Bronchial epithelial cell (primary cell): Measurements from ENCODE around the gene LYPD3. TPM values are rescaled to one million over a fixed set of nuclear protein-coding genes. Genes with fewer than 3 reads are reported as not detected.
A peak's percentile ranks its signal among the peaks of the same experiment; 100 is the strongest.
"Not testable (repeated sequence)": the region's sequence is repeated elsewhere in the genome, so short reads cannot be mapped to it uniquely, and the experiment has no call there.

Experiments used
- DNase-seq: peaks from one replicate; pipeline ENCODE4 v3.0.0-alpha.2; 2010; ENCODE audit warnings: low read depth
- FAIRE-seq: peaks from 2 replicates; lab custom pipeline; 2011; peaks lifted over from hg19 to GRCh38; lab: Jason Lieb, UNC
- H3K27me3 ChIP-seq: 2 replicates; pipeline ENCODE4 v1.5.1; 2011; ENCODE audit warnings: low read length; ENCODE audit not compliant: control insufficient read depth, insufficient read depth
- H3K36me3 ChIP-seq: 2 replicates; pipeline ENCODE4 v1.5.1; 2011; ENCODE audit warnings: low read length; ENCODE audit not compliant: control insufficient read depth, insufficient read depth
- H3K4me3 ChIP-seq: 2 replicates; pipeline ENCODE4 v1.5.1; 2011; ENCODE audit warnings: mild to moderate bottlenecking, low read depth, low read length, control low read depth
- CTCF ChIP-seq: IDR thresholded peaks from 2 replicates; pipeline ENCODE4 v1.5.1; 2011; ENCODE audit warnings: mild to moderate bottlenecking, moderate library complexity, low read length, control low read depth, inconsistent platforms; ENCODE audit not compliant: insufficient read depth, severe bottlenecking
- total RNA-seq: library from RNA; depleted of rRNA; stranded (reverse); fragments of >200 nt; gene quantifications from 2 replicates; pipeline ENCODE4 v1.2.1, GENCODE V29; 2014

The LYPD3 gene
- total RNA-seq, 1 donor from 2014 or later = 6.6 TPM

GRCh38 chr19:43439709-43440063 is 25.7 kb downstream of the LYPD3 start:
- no peak for DNase-seq
- H3K4me3 ChIP-seq = no peak overlapping the region
- FAIRE-seq = no peak
- no peaks in the 10 kb centered on the region for H3K27me3 ChIP-seq
- TF ChIP-seq CTCF = no peak
- H3K36me3 ChIP-seq = no peaks in the 10 kb centered on the region

- Histone ChIP-seq H3K27me3 (no peaks in the 10 kb centered on the region), H3K4me3 (no peak overlapping the region), H3K36me3 (no peaks in the 10 kb centered on the region)
- DNase-seq = peak; percentile 96
- TF ChIP-seq CTCF = no peak
- FAIRE-seq = no peak
Measured at GRCh38 chr19:43439032-43439708, 26.2 kb downstream of the LYPD3 start.

- FAIRE-seq (no peak), DNase-seq (peak; percentile 70)
- no peaks in the 10 kb centered on the region for H3K36me3 ChIP-seq
- no peak for TF ChIP-seq CTCF
- no peak overlapping the region for H3K4me3 ChIP-seq
- no peaks in the 10 kb centered on the region for H3K27me3 ChIP-seq
Measured at GRCh38 chr19:43438291-43439031, 26.9 kb downstream of the LYPD3 start.

GRCh38 chr19:43437712-43438111 is 27.7 kb downstream of the LYPD3 start:
- no peaks in the 10 kb centered on the region for H3K36me3 ChIP-seq
- no peaks in the 10 kb centered on the region for H3K27me3 ChIP-seq
- TF ChIP-seq CTCF = no peak
- FAIRE-seq (no peak), DNase-seq (no peak)
- H3K4me3 ChIP-seq = no peak overlapping the region

- not testable (repeated sequence) for H3K4me3 ChIP-seq, H3K27me3 ChIP-seq, FAIRE-seq, DNase-seq, H3K36me3 ChIP-seq
Measured at GRCh38 chr19:43437284-43437683, 28.1 kb downstream of the LYPD3 start.

- no peaks in the 10 kb centered on the region for H3K36me3 ChIP-seq
- FAIRE-seq = peak; percentile 60
Measured at GRCh38 chr19:43435775-43436174, 29.6 kb downstream of the LYPD3 start.

More at GRCh38 chr19:43435775-43436174, 29.6 kb downstream of the LYPD3 start:
- Histone ChIP-seq H3K27me3 (no peaks in the 10 kb centered on the region), H3K4me3 (no peak overlapping the region)
- no peak for DNase-seq
- no peak for TF ChIP-seq CTCF
